Thyroid gland (tissue), 4 donors: Measurements from ENCODE around the gene TNFRSF25. TPM values are rescaled to one million over a fixed set of nuclear protein-coding genes. Genes with fewer than 3 reads are reported as not detected.
A peak's percentile ranks its signal among the peaks of the same experiment; 100 is the strongest.

Experiments
- DNase-seq, 2 donors: peaks; one replicate each; pipeline ENCODE4 v3.0.0-alpha.2; 2019
- H3K27ac ChIP-seq, 3 donors: fragments of 200-600 bp; sonication (generic); 1 replicate in 2 of 3; 2 replicates in 1 of 3; pipeline ENCODE4 v1.5.1; 2016 to 2019; ENCODE audit warnings: mild to moderate bottlenecking in 1 of 3, moderate library complexity in 1 of 3
- H3K27me3 ChIP-seq: fragments of 200-600 bp; sonication (generic); one replicate; pipeline ENCODE4 v1.5.1; 2019
- H3K36me3 ChIP-seq, 2 donors: fragments of 200-600 bp; sonication (generic); one replicate each; pipeline ENCODE4 v1.5.1; 2016 to 2019
- H3K4me1 ChIP-seq, 2 donors: fragments of 200-600 bp; sonication (generic); one replicate each; pipeline ENCODE4 v1.5.1; 2017 to 2019
- H3K4me3 ChIP-seq, 3 donors: fragments of 200-600 bp; sonication (generic); replicated peaks in 1 of 3; 1 replicate in 2 of 3; 2 replicates in 1 of 3; pipeline ENCODE4 v1.5.1; 2016; ENCODE audit warnings: mild to moderate bottlenecking in 1 of 3
- H3K9me3 ChIP-seq: fragments of 200-600 bp; sonication (generic); one replicate; pipeline ENCODE4 v1.5.1; 2017
- CTCF ChIP-seq, 6 experiments: fragments of 200-600 bp in 3 of 6; fragments of 450-650 bp in 3 of 6; sonication (generic) in 3 of 6; IDR thresholded peaks; one replicate each; pipeline ENCODE4 v1.5.1; 2016 to 2019; ENCODE audit warnings: antibody characterized with exemption in 6 of 6, mild to moderate bottlenecking in 2 of 6, inconsistent platforms in 1 of 6, moderate library complexity in 1 of 6
- POLR2A ChIP-seq, 2 donors: fragments of 450-650 bp; IDR thresholded peaks; one replicate each; pipeline ENCODE4 v1.6.1; 2017; ENCODE audit warnings: antibody characterized with exemption in 2 of 2, mild to moderate bottlenecking in 2 of 2, moderate library complexity in 1 of 2
- WGBS, 2 donors: methylation state at CpG; one replicate each; pipeline ENCODE4 v1.1.5; 2017; 5-methylcytosine and 5-hydroxymethylcytosine counted together
- intact Hi-C: fragments of 100-400 bp; cut with DNase I; formaldehyde crosslinking; loops from one replicate; pipeline ENCODE4 v1.15.1; 2023
- total RNA-seq, 4 donors: library from RNA; depleted of rRNA; stranded (reverse); fragments of >200 nt; gene quantifications; one replicate each; pipeline ENCODE4 v1.2.3, GENCODE V29; 2016

TNFRSF25 gene
- total RNA-seq, 4 donors from 2014 or later, result 2.2 to 18.9 (median 10.7) TPM

GRCh38 chr1:6505367-6506209, 39.6 kb upstream of the TNFRSF25 start:
- H3K4me1 ChIP-seq, result peaks cover 0 to 20% of the 10 kb centered on the region in 2 donors
- H3K27ac ChIP-seq, result no peak overlapping the region
- intact Hi-C loops, result no loop called here
- no peak for DNase-seq
- no peaks in the 10 kb centered on the region for H3K27me3 ChIP-seq
- H3K9me3 ChIP-seq, result no peaks in the 10 kb centered on the region
- no peak for TF ChIP-seq CTCF (IDR thresholded peaks at IDR 0.05)
- no peak for TF ChIP-seq POLR2A (IDR thresholded peaks at IDR 0.05)
- H3K36me3 ChIP-seq, result no peaks in the 10 kb centered on the region
- 86 to 89% methylated on average over 13 to 19 of the region's 31 CpGs for WGBS, 2 donors
- no peak overlapping the region for H3K4me3 ChIP-seq

- Histone ChIP-seq H3K4me3 (no peak overlapping the region), H3K27me3 (no peaks in the 10 kb centered on the region), H3K4me1 (peaks cover 0 to 21% of the 10 kb centered on the region in 2 donors), H3K9me3 (no peaks in the 10 kb centered on the region), H3K27ac (no peak overlapping the region), H3K36me3 (no peaks in the 10 kb centered on the region)
- TF ChIP-seq POLR2A (IDR thresholded peaks at IDR 0.05) (no peak), CTCF (IDR thresholded peaks at IDR 0.05) (no peak)
- intact Hi-C loops, result no loop called here
- WGBS, 2 donors, result 90 to 93% methylated on average over 6 to 15 of the region's 15 CpGs
- DNase-seq, result no peak
Observed at GRCh38 chr1:6504887-6505286, 38.9 kb upstream of the TNFRSF25 start.

- DNase-seq, result no peak
- intact Hi-C loops, result no loop called here
- Histone ChIP-seq H3K27ac (no peak overlapping the region), H3K36me3 (no peaks in the 10 kb centered on the region), H3K4me1 (peaks cover 0 to 21% of the 10 kb centered on the region in 2 donors), H3K27me3 (no peaks in the 10 kb centered on the region), H3K9me3 (no peaks in the 10 kb centered on the region), H3K4me3 (no peak overlapping the region)
- 85 to 88% methylated on average over 12 to 14 of the region's 20 CpGs for WGBS, 2 donors
- TF ChIP-seq CTCF (IDR thresholded peaks at IDR 0.05) (no peak), POLR2A (IDR thresholded peaks at IDR 0.05) (no peak)
Observed at GRCh38 chr1:6503884-6504602, 38.1 kb upstream of the TNFRSF25 start.

GRCh38 chr1:6502000-6502891, 36.3 kb upstream of the TNFRSF25 start:
- peaks cover 4 to 33% of the 10 kb centered on the region in 2 donors for H3K4me1 ChIP-seq
- no peak overlapping the region for H3K27ac ChIP-seq
- no peaks in the 10 kb centered on the region for H3K36me3 ChIP-seq
- H3K4me3 ChIP-seq, result no peak overlapping the region
- H3K27me3 ChIP-seq, result no peaks in the 10 kb centered on the region
- DNase-seq, result peak in 1 of 2 donors; percentile 42
- no peaks in the 10 kb centered on the region for H3K9me3 ChIP-seq
- intact Hi-C loops, result no loop called here
- TF ChIP-seq POLR2A (IDR thresholded peaks at IDR 0.05), result no peak
- TF ChIP-seq CTCF (IDR thresholded peaks at IDR 0.05), result no peak
- WGBS, 2 donors, result 63 to 66% methylated on average over 20 to 27 of the region's 31 CpGs
